ENCODE measurements around the gene OR4L1.
"Not testable (repeated sequence)": the region's sequence is repeated elsewhere in the genome, so short reads cannot be mapped to it uniquely, and the experiment has no call there.

OR4L1 gene

DNA sequence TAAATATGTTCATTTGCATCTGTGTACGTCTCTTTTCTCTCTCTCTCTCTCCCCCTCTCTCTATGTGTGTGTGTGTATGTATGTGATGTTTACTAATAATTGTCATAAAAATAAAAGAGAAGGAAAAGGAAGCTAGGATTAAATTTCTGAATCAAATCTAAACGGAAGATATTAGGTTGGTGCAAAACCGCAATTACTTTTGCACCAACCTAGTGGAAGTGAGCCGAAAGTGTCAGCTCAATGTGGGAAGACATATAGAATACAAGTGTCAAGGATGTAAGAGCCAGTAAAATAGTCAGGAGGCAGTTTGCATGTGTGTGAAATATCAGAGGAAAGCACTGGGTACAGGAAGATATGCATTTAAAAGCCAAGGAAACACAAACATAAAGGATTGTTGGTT is 32.2 kb downstream of the OR4L1 start:
- TF ChIP-seq, protein P1, sequence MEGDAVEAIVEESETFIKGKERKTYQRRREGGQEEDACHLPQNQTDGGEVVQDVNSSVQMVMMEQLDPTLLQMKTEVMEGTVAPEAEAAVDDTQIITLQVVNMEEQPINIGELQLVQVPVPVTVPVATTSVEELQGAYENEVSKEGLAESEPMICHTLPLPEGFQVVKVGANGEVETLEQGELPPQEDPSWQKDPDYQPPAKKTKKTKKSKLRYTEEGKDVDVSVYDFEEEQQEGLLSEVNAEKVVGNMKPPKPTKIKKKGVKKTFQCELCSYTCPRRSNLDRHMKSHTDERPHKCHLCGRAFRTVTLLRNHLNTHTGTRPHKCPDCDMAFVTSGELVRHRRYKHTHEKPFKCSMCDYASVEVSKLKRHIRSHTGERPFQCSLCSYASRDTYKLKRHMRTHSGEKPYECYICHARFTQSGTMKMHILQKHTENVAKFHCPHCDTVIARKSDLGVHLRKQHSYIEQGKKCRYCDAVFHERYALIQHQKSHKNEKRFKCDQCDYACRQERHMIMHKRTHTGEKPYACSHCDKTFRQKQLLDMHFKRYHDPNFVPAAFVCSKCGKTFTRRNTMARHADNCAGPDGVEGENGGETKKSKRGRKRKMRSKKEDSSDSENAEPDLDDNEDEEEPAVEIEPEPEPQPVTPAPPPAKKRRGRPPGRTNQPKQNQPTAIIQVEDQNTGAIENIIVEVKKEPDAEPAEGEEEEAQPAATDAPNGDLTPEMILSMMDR (IDR thresholded peaks at IDR 0.05; ENCODE audit: low read depth, low read length), result no peak
- DNase-seq (ENCODE audit: extremely low read depth, low read depth), result no peak

DNA sequence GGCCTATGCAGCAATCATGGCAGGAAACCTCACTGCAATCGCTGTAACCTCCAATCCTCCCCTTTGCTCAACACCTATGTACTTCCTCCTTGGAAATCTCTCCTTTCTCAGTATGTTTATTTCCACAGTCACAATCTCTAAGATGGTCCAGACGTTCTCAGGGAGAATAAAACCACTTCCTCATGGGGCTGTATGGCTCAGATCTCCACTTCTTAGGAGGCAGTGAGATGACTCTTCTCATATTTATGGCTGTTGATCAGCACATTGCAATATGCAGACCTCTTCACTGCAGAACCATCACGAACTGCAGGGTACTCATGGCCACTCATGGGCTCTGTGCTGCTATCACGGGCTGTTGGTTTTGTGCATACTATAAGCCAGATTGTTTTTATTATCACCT is 33.6 kb downstream of the OR4L1 start:
- no peak for DNase-seq (ENCODE audit: extremely low read depth, low read depth)
- TF ChIP-seq, protein P1 (IDR thresholded peaks at IDR 0.05; ENCODE audit: low read depth, low read length), result no peak

DNA sequence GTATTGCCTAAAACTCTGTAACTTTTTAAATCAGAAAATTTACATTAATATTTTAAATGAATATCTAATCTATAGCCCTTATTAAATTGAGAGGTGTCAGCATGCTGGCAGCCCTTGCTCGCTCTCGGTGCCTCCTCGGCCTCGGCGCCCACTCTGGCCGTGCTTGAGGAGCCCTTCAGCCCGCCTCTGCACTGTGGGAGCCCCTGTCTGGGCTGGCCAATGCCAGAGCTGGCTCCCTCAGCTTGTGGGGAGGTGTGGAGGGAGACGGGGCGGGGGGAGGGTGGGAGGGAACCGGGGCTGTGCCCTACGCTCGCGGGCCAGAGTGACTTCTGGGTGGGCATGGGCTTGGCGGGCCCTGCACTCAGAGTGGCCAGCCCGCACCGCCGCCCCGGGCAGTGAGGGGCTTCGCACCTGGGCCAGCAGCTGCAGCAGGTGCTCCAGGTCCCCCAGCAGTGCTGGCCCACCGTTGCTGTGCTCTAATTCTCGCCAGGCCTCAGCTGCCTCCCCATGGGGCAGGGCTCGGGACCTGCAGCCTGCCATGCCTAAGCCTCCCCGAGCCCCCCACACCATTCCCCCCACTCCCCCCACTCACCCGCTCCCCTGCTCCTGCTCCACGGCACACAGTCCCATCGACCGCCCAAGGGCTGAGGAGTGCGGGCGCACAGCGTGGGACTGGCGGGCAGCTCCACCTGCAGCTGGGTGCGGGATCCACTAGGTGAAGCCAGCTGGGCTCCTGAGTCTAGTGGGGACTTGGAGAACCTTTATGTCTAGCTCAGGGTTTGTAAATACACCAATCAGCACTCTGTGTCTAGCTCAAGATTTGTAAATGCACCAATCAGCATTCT is 39.3 kb downstream of the OR4L1 start:
- not testable (repeated sequence) for DNase-seq (ENCODE audit: extremely low read depth, low read depth)

DNA sequence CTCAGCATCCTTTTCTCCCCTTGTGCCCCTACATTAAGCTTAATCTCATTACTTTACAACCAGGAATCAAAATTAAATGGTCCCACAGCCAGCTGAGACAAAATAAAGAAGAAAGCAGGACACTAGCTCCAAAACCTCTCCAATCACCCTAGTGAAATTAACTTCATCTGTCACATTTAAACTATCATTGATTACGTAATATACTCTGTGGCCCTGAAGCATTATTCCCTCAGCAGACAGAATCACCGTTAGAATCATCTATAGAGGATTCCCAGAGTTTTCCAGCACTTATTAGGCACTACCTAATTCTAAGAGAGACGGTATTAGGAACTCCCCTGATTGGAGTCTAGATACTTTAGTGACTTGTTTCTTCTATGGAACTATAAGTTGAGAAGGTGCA is 50.6 kb downstream of the OR4L1 start, which contains the start of gene OR4K17:
Gene OR4K17 (plus strand): TSS at position 302 of the 400 bp plus-strand sequence. CDS start 6,761 bp downstream, outside the sequence.
- TF ChIP-seq, protein P1 (IDR thresholded peaks at IDR 0.05; ENCODE audit: low read depth, low read length), result no peak

More for the DNA sequence above, 50.6 kb downstream of the OR4L1 start, which contains the start of gene OR4K17:
- no peak for DNase-seq (ENCODE audit: extremely low read depth, low read depth)
